Left lobe of liver (tissue), 2 donors: ENCODE data around the gene PDIA5. TPM values are rescaled to one million over a fixed set of nuclear protein-coding genes. Genes with fewer than 3 reads are reported as not detected.

Source experiments
- ATAC-seq: fragments of 200-7000 bp; cut with Tn5 transposase; one replicate; pipeline ENCODE4 v1.9.1; 2020; ENCODE audit warnings: mild to moderate bottlenecking, moderate library complexity
- DNase-seq: peaks from one replicate; pipeline ENCODE4 v3.0.0-alpha.2; 2020; ENCODE audit warnings: low spot score
- total RNA-seq: library from RNA; stranded (reverse); gene quantifications from one replicate; pipeline ENCODE4 v1.2.1, GENCODE V29; 2021
- donor health status: DM: no; HTN: no; CAD: no; lungs with moderate emphysema.
- donor health status: DM: no; HTN: yes; CAD: no.

Gene PDIA5
- total RNA-seq, 1 donor from 2014 or later = 55.0 TPM

GRCh38 chr3:123089611-123090331, 22.9 kb downstream of the PDIA5 start:
- ATAC-seq (peak; percentile 79), DNase-seq (peak; percentile 98)

GRCh38 chr3:123090728-123091531, 24.1 kb downstream of the PDIA5 start:
- DNase-seq (no peak), ATAC-seq (no peak)

DNA sequence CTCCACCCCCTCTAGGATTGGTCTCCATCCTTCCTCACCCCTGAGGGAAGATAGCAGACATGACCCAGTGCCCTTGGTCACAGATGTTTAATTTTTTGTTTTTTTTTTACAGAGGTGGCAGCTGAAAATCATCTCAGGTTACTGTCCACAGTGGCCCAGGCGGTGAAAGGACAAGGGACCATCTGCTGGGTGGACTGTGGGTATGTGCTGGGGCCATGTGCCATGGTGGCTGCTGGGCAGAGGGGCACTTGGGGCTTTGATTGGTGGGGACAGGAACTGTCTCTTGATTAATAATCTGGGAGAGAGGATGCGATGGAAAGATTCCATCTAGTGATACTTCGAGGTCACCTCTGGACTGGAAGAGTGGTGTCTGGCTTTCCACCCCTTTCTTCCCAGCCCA, 25.4 kb downstream of the PDIA5 start:
- DNase-seq (no peak), ATAC-seq (no peak)

DNA sequence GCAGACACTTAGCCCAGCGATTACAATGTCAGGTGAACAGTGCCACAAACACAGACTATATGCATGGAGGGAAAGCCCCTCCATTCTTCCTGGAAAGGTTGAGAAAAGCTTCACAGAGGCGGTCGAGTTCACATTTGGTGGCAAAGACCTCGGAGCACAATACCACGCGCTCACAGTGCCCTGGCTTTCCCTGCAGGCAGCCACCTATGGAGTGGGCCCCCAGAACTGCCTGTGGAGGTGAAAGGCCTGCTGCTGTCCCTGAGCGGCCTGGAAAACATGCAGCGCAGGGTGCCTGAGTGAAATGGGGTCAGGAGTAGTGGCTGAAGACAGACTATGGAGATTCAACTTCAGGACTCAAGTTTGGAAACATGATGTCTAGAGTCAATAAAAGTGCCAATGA, 26.9 kb downstream of the PDIA5 start:
- DNase-seq (no peak), ATAC-seq (no peak)

GRCh38 chr3:123094516-123095313, 27.9 kb downstream of the PDIA5 start:
- no peak for DNase-seq
- no peak for ATAC-seq

DNA sequence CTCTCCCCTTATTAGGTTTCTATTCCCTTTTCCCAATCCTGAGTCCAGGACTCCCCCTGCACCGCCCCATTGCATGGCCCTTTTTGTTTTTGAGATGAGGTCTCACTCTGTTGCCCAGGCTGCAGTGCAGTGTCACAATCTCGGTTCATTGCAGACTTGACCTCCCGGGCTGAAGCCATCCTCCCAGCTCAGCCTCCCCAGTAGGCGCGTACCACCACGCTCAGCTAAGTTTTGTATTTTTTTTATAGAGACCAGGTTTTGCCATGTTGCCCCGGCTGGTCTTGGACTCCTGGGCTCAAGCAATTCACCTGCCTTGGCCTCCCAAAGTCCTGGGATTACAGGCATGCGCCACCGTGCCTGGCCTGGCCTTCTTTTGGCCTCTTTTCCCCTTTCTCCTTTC, 29.3 kb downstream of the PDIA5 start:
- ATAC-seq (no peak), DNase-seq (no peak)

DNA sequence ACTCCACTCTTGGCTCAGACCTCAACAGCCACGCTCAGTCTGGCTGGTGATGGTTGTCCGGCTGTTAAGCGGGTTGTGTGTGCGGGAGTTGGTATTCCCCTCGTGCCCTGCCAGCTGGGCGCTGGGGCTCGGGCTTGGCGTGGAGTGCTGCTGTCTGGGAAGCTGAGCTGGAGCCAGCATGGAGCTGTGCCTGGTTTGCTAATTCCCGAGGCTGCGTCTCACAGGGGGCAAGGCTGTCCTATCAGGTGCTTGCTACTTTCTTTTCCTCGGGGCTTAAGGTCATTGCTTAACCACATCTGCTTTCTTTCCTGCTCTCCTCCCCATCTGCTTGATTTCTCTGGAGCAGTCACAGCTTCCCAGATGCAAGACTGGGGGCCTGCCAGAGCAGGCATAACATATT, 29.9 kb downstream of the PDIA5 start:
- ATAC-seq (peak; percentile 82), DNase-seq (peak; percentile 83)

DNA sequence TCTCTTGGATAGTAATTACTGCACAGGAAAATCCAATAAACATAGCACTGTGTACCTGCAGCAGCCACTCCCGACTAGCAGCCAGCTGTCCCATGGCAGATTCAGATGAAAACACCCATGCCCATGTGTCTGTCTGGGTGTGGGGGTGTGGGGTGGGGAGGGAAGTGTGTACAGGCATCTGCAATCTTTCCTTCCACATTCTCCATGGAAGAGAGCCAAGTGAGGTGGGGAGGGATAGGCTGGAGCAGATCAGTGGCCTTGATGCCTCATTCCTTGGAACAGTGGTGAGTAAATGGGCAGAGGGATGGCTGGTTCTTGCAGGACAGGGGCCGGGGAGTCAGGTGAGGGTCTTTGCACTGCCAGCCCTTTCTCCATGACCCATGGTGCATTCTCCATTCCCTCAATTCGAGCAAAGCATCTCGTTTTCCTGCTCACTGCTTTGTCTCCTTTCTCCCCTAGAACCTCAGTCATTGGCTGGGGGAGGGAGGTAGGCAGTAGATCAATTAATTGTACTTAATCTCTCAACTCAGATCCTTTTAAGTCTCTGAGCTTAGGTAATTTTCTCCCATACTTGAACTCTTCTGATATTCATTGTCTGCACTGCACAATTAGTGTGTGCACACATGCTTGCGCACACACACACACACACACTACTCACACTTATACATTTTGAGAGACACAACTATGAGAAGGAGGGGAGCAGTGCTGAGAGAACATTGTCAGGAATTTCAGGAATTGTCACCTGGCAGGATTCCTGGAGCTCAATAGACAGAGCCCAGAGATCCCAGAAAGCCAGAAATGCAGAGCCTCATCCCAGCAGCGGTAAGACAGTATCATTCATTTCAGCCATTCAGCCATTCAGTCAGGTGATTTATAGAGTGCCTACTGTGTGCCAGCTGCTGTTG, 31.9 kb downstream of the PDIA5 start:
- ATAC-seq (no peak), DNase-seq (no peak)

DNA sequence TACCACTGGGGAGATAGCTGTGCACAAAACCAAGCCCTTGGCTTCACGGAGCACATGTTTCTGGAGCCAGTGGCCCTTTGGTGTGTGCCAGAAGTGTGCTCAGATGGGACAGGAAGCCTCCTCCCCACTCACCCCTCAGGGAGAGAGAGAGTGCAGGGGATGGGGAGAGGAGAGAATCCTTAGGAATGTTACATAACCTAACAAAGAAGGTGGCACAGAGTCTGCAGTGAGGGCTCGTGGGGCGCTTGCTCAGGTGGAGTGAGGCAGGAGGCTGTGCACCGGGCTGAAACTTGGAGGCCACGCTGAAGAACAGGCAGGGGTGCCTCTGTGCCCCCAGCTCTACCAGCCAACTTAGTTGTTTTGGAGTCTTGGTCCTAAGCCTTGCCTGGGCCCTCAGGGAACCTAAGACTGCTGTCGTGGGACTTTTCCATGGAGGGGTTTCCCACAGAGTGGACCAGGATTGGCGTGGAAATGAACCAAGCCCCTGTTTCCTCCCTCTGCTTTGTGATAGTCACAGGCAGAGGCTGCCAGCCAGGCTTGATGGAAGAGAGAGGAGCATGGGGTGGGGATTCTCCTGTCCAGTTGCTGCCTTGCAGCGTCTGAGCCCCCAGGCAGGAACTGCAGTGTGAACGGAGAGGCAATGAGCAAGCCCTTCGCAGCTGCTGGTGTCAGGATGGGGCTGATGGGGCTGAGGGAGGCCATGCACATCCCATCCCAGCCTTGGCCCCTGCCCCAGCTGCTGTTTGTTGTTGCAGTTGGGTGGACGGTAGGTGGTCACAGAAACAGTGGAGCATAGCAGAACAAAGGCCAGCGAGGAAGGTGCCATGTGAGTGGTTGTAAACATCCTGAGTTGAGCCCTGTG, 32.7 kb downstream of the PDIA5 start:
- ATAC-seq = no peak
- no peak for DNase-seq

GRCh38 chr3:123100193-123100776, 33.5 kb downstream of the PDIA5 start:
- ATAC-seq = no peak
- DNase-seq = no peak

DNA sequence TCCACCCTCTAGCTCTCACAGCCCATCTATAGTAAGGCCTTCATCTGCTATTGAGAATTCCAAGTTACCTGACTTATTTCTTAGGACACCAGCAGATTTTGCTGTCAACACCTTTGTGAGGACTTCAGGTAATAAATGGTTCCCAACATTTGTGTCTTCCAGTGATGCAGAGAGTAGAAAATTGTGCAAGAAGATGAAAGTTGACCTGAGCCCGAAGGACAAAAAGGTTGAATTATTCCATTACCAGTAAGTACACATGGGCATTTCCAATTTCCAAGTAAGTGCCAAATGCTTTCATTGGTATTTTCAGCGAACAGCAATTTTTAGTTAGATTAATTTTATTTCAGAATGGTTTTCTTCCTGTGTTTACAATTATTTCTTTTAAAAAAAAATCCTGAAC, 35.4 kb downstream of the PDIA5 start:
- peak; percentile 28 for ATAC-seq
- no peak for DNase-seq

DNA sequence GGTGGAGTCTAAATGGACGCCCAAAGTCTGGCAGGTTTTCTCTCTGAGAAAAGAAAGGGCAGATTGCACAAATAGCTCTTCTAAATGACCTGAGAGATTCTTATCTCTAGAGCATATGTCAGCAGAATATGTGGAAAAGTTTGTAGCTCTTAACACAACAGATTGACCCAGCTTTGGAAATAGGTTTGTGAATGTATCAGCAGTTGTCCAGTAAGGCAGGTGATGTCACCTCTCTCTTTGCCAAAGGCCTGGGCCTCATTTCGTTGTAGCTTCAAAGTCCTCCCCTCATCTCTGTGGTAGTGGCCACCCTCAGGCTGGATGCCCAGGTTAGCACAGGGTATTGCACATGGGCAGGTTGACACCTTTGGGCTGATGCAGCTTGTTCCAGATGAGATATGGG, 36.0 kb downstream of the PDIA5 start:
- peak; percentile 93 for DNase-seq

DNA sequence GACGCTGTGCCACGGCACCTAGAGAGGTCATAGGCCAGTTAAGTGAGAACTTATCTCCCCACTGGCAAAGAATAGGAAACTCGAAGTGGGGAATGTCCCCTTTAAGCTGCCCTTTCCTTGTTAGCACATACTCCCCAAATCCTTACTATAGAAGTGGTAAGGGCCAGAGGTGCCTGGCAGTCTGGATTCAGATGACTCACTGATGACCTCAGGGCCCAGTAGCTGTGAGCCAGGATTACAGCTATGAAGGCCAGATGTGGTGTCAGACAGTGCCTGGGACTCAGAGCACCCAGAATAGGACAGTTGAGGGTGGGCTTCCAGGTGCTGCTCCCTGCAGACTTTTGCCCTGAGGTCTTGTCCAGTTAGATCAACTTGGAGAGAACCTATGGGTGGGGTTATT, 37.7 kb downstream of the PDIA5 start:
- ATAC-seq (no peak), DNase-seq (no peak)

More for the DNA sequence above, 36.0 kb downstream of the PDIA5 start:
- ATAC-seq = peak; percentile 85

DNA sequence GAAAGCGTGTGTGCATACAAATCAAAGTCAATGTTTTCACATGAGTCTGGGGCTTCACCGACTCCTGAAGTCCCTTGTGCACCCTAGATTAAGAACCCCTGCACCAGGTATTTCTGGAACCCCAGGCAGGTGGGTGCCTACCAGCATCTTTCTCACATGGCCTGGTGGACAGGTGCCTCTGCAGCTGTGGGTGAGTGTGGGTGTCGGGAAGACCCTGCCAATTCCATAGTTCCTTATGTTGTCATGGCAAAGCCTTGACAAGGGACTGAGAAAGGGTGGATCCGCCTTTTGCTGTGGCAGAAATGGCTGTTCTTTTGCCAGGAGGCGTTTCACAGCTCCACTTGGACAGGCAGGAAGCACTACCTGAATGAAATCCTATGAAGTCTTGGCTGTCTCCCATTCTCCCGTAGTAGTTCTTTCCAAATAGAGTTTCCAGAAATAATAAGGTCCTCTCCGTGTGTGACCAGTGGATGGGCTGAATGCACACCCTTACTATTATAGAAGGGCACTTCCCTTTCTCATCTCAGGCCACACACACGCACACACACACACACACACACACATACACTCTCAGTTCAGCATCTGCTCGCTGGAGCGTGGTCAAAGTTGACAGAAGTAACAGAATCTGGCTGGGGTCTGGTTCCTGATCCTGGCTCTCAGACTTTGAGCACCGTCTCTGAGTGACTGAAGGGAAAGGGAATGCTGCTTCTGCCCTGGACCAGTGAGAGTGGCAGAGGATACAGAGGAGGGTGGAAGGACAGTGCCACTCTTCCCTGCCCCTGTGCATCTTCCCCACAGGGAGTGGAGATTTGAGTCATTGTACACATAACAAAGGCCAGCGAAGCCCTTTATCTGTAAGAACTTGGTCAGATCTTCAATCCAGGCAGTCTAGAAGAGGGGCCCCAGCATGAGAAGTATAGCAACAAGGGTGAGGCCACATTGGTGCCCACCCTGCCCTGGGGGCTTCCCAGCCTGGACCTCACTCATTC, 38.7 kb downstream of the PDIA5 start:
- ATAC-seq (no peak), DNase-seq (no peak)

GRCh38 chr3:123110282-123110975, 43.6 kb downstream of the PDIA5 start:
- ATAC-seq = no peak
- DNase-seq = no peak

DNA sequence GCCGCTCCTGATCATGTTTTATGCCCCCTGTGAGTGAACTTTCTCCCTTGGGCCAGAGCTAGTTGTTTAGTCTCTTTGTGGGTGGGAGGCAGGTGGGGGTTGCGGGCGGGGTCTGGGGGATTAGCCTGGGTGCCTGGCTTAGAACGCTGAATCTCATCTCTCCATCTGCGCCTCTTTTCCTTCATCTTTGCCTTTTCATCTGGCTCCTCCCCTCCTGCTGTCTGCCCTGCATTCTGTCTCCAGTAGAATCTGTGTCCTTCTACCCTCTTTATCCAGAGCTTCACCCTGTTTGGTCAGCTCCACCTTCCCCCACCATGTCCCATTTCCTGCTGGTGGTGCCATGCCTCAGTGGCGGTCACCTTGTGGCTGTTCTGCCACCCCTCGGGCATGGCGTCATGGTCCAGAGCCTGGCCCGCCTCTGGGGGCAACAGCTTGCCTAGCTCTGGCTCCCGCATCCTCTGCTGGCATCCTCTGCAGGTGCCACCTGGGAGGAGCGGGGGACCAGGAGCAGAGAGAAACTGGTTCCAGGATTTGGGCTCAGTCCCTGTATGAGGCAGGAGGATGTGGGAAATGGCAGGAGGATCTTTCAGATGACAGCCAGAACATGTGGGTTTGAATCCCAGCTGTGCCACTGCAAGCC, 44.3 kb downstream of the PDIA5 start:
- ATAC-seq = no peak
- no peak for DNase-seq

DNA sequence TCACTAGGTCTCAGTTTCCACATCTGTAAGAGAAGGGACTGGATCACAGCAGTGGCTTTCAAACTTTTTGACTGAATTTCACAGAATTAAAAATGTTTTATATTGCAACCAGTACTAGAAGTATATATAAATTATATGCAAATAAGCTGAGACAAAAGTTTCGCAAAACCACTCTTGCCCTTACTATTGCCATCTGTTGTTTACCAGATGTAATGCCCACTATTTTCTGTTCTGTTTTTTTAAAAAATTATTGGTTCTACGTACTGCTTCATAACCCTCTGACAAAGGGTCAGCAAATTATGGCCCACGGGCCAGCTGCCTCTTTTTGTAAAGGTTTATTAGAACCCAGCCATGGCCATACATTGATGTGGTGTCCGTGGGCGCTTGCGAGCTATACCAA, 44.8 kb downstream of the PDIA5 start:
- ATAC-seq (no peak), DNase-seq (no peak)
